GM12878 (cell line): ENCODE data around the gene MCF2L2. TPM values are rescaled to one million over a fixed set of nuclear protein-coding genes. Genes with fewer than 3 reads are reported as not detected.

Experiments
- ATAC-seq: fragments of 200-7000 bp; cut with Tn5 transposase; 3 replicates; pipeline ENCODE4 v1.9.1; 2020; ENCODE audit warnings: mild to moderate bottlenecking, moderate library complexity
- BruUV-seq: library from RNA; stranded (reverse); fragments of 400-500 nt; replicated peaks from 2 replicates; lab custom pipeline; 2021; lab: Mats Ljungman, UMichigan
- CTCF ChIA-PET: fragments of 300-600 bp; sonication (Branson Sonifier 250); formaldehyde crosslinking; extraction: SDS; loops from one replicate; lab custom pipeline; 2021; ENCODE audit warnings: inconsistent platforms; lab: Yijun Ruan, JAX
- POLR2A ChIA-PET: fragments of 350-600 bp; formaldehyde crosslinking; extraction: SDS; loops from one replicate; lab custom pipeline; 2021; ENCODE audit warnings: inconsistent platforms; lab: Charles Lee
- RAD21 ChIA-PET: fragments of 300-600 bp; sonication (Branson Sonifier 250); formaldehyde crosslinking; loops from one replicate; lab custom pipeline; 2023; ENCODE audit warnings: antibody characterized with exemption; ENCODE audit not compliant: unreplicated experiment; lab: Charles Lee
- SMC1A ChIA-PET: fragments of 300-600 bp; sonication (Branson Sonifier 250); formaldehyde crosslinking; loops from one replicate; lab custom pipeline; 2023; ENCODE audit not compliant: unreplicated experiment, uncharacterized antibody; lab: Charles Lee
- DNase-seq: peaks from one replicate; pipeline ENCODE4 v3.0.0-alpha.2; 2011; ENCODE audit warnings: low read depth, low spot score
- FAIRE-seq: peaks from 3 replicates; lab custom pipeline; 2011; peaks lifted over from hg19 to GRCh38; lab: Jason Lieb, UNC
- H2AFZ ChIP-seq: 2 replicates; pipeline ENCODE4 v1.6.0; 2011; ENCODE audit warnings: low read depth, low read length, control low read depth; ENCODE audit not compliant: control insufficient read depth
- H3K27ac ChIP-seq: 2 replicates; pipeline ENCODE4 v1.5.1; 2011; ENCODE audit warnings: control low read depth; ENCODE audit not compliant: control insufficient read depth, insufficient read depth
- H3K27me3 ChIP-seq, 2 experiments: replicated peaks in 1 of 2; 2 replicates each; pipeline versions ENCODE4 v1.6.0 to v1.6.1; 2011; ENCODE audit warnings: low read length in 1 of 2; ENCODE audit not compliant: control insufficient read depth in 2 of 2, insufficient read depth in 2 of 2
- H3K36me3 ChIP-seq, 2 experiments: 2 replicates each; pipeline ENCODE4 v1.5.1; 2011; ENCODE audit warnings: low read length in 1 of 2; ENCODE audit not compliant: control insufficient read depth in 2 of 2, insufficient read depth in 2 of 2
- H3K4me1 ChIP-seq: 2 replicates; pipeline ENCODE4 v1.6.1; 2011; ENCODE audit warnings: mild to moderate bottlenecking, low read length, moderate library complexity, mixed read lengths; ENCODE audit not compliant: control insufficient read depth, insufficient read depth
- H3K4me2 ChIP-seq: 2 replicates; pipeline ENCODE4 v1.6.0; 2011; ENCODE audit warnings: control low read depth; ENCODE audit not compliant: control insufficient read depth, insufficient read depth
- H3K4me3 ChIP-seq: fragments of 200-600 bp; sonication (generic); 2 replicates; pipeline ENCODE4 v1.5.1; 2016
- H3K79me2 ChIP-seq: 2 replicates; pipeline ENCODE4 v1.6.0; 2011; ENCODE audit warnings: low read length; ENCODE audit not compliant: control insufficient read depth, insufficient read depth
- H3K9ac ChIP-seq: 2 replicates; pipeline ENCODE4 v1.8.0; 2011; ENCODE audit warnings: low read length, control low read depth, mixed read lengths; ENCODE audit not compliant: control insufficient read depth, insufficient read depth
- H3K9me3 ChIP-seq: replicated peaks from 3 replicates; pipeline ENCODE4 v1.5.1; 2011; ENCODE audit warnings: mild to moderate bottlenecking, low read length; ENCODE audit not compliant: control insufficient read depth, insufficient read depth
- H4K20me1 ChIP-seq: 2 replicates; pipeline ENCODE4 v1.6.0; 2011; ENCODE audit not compliant: control insufficient read depth, insufficient read depth
- ESRRA ChIP-seq: IDR thresholded peaks from 2 replicates; pipeline ENCODE4 v1.6.1; 2012; ENCODE audit warnings: mild to moderate bottlenecking, low read length, improper control_type of control experiment
- HDAC6 ChIP-seq: fragments of 200-600 bp; sonication (generic); IDR thresholded peaks from one replicate; pipeline ENCODE4 v1.8.0; 2017; ENCODE audit warnings: antibody characterized with exemption; ENCODE audit not compliant: unreplicated experiment
- HDGF ChIP-seq: fragments of 450-650 bp; IDR thresholded peaks from 2 replicates; pipeline ENCODE4 v1.6.1; 2016; ENCODE audit warnings: antibody characterized with exemption
- PML ChIP-seq: IDR thresholded peaks from 2 replicates; pipeline ENCODE4 v1.6.1; 2012; ENCODE audit warnings: low read length, inconsistent platforms
- POU2F2 ChIP-seq: IDR thresholded peaks from 3 replicates; pipeline ENCODE4 v1.6.1; 2011; ENCODE audit warnings: low read depth, mild to moderate bottlenecking, low read length, borderline replicate concordance
- ZSCAN29 ChIP-seq: fragments of 450-650 bp; IDR thresholded peaks from 2 replicates; pipeline ENCODE4 v1.6.1; 2017; ENCODE audit warnings: mild to moderate bottlenecking, moderate library complexity
- WGBS: methylation state at CpG from one replicate; pipeline ENCODE4 v1.1.6; 2016; ENCODE audit warnings: low lambda C conversion rate; ENCODE audit not compliant: insufficient replicate concordance, insufficient coverage; ENCODE audit errors: missing lambda C conversion rate; 5-methylcytosine and 5-hydroxymethylcytosine counted together
- in situ Hi-C: fragments of 300-500 bp; cut with MboI; formaldehyde crosslinking; loops from 9 replicates; pipeline ENCODE4 v1.14.3; 2018; ENCODE audit warnings: mixed read lengths
- intact Hi-C: fragments of 100-400 bp; cut with micrococcal nuclease; formaldehyde crosslinking; loops from one replicate; pipeline ENCODE4 v1.14.2; 2022; ENCODE audit not compliant: unreplicated experiment
- polyA plus RNA-seq, 11 experiments: library from polyadenylated mRNA; depleted of rRNA in 4 of 11; unstranded in 6 of 11; stranded (reverse) in 5 of 11; fragments of >200 nt; fragmentation: Nextera tagmentation in 4 of 11; fragmentation: Illumina TruSeq in 1 of 11; extraction: Ambion mirVana in 4 of 11; extraction: Trizol in 1 of 11; gene quantifications; 1 replicate in 1 of 11; 2 replicates in 10 of 11; pipeline versions ENCODE4 v1.2.1 to v1.2.3, GENCODE V29; 2011 to 2016; ENCODE audit warnings: inconsistent platforms in 2 of 11, missing spikeins in 2 of 11, low read depth in 1 of 11
- total RNA-seq, 4 experiments: library from RNA; depleted of rRNA in 3 of 4; stranded (reverse); fragments of >200 nt in 3 of 4; fragmentation: Illumina TruSeq in 1 of 4; extraction: Trizol in 1 of 4; gene quantifications; 2 replicates each; pipeline versions ENCODE4 v1.2.1 to v1.2.3, GENCODE V29; 2013 to 2021
- TF ChIP-seq, protein P1 (sequence below): fragments of 450-650 bp; IDR thresholded peaks from 2 replicates; pipeline ENCODE4 v1.6.1; 2017; ENCODE audit warnings: mild to moderate bottlenecking, low read depth, inconsistent platforms; ENCODE audit not compliant: poor library complexity, severe bottlenecking
- TF ChIP-seq, protein P2 (sequence below), 3 experiments: IDR thresholded peaks in 2 of 3; conservative IDR thresholded peaks in 1 of 3; 2 replicates each; pipeline ENCODE4 v1.5.1; 2011; ENCODE audit warnings: low read depth in 3 of 3, low read length in 3 of 3, mild to moderate bottlenecking in 3 of 3, control low read depth in 2 of 3, moderate library complexity in 2 of 3, inconsistent platforms in 1 of 3, mixed read lengths in 1 of 3; ENCODE audit not compliant: control insufficient read depth in 2 of 3, insufficient read depth in 1 of 3; ENCODE audit errors: extremely low read depth in 1 of 3

MCF2L2 gene
- total and polyA plus RNA-seq, 10 of the 15 experiments (the other 5 are each of a cell fraction or from before 2014, with no cell fraction given), result 0.37 to 2.8 (median 1.4) TPM

DNA sequence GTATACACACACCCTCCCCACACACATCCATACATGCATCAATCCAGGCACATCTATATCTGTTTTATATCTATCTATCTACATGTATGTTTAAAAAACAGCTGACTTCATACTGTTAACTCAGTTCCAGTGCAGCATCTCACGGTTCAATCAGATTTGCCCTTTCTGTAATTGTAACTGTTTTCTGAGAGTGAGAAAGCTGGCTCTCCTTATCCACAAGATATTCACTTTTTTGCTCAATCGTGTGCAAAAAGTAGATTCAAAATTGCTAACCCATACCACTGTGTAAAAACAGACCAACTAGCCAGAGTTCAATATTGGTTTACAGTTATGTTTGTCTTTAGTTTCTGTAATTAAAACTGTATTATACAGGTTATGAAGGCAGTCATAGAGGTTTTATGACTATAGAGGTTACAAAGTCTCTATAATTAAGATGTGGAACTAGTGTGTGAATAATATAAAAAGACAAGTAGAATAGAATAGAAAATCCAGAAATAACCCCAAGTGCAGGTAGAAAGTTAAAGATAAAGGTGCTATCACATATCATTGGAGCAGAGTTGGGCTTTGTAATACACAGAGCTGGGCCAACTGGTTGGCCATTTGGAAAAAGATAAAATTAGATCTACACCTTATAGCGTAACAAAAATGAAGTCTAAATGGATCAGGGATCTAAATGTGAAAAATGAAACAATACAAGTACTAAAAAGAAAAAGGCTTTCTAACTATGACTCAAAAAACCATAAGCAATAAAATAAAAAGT is 20.1 kb upstream of the MCF2L2 start:
- H3K4me3 ChIP-seq, result no peak overlapping the region
- FAIRE-seq, result no peak
- ChIA-PET RAD21 (interaction anchor here (0.7 to 1.9 kb wide), 3 partner anchors 11 to 319 kb away, joined by 3 to 6 read pairs (median 3); no protein-coding TSS in a partner anchor), CTCF (interaction anchor here (0.9 to 1.6 kb wide), 6 partner anchors 10 to 436 kb away, joined by 3 to 6 read pairs (median 3); partner anchors contain the start of gene PARL), POLR2A (interaction anchor here (0.5 to 1.1 kb wide), 2 partner anchors 21 to 104 kb away, joined by 3 to 6 read pairs; partner anchors contain the start of gene MCF2L2)
- H3K9ac ChIP-seq, result no peak overlapping the region
- ATAC-seq, result no peak
- in situ Hi-C loops, result no loop called here
- peaks cover 0 to 5% of the 10 kb centered on the region in 2 experiments; a peak in 2 of 4 replicates for H3K27me3 ChIP-seq
- no peaks in the 10 kb centered on the region for H3K36me3 ChIP-seq
- peak overlapping the region; percentile 22; the same call in 1 of the 2 replicates for H3K4me2 ChIP-seq
- H3K4me1 ChIP-seq, result no peaks in the 10 kb centered on the region
- no peak overlapping the region for H2AFZ ChIP-seq
- no peak for TF ChIP-seq HDAC6
- TF ChIP-seq ESRRA, result no peak
- TF ChIP-seq, protein P1, sequence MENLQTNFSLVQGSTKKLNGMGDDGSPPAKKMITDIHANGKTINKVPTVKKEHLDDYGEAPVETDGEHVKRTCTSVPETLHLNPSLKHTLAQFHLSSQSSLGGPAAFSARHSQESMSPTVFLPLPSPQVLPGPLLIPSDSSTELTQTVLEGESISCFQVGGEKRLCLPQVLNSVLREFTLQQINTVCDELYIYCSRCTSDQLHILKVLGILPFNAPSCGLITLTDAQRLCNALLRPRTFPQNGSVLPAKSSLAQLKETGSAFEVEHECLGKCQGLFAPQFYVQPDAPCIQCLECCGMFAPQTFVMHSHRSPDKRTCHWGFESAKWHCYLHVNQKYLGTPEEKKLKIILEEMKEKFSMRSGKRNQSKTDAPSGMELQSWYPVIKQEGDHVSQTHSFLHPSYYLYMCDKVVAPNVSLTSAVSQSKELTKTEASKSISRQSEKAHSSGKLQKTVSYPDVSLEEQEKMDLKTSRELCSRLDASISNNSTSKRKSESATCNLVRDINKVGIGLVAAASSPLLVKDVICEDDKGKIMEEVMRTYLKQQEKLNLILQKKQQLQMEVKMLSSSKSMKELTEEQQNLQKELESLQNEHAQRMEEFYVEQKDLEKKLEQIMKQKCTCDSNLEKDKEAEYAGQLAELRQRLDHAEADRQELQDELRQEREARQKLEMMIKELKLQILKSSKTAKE, result no peak
- no peak for TF ChIP-seq POU2F2
- no peak for TF ChIP-seq PML
- no peak for TF ChIP-seq HDGF
- no peak for TF ChIP-seq ZSCAN29
- TF ChIP-seq, protein P2, sequence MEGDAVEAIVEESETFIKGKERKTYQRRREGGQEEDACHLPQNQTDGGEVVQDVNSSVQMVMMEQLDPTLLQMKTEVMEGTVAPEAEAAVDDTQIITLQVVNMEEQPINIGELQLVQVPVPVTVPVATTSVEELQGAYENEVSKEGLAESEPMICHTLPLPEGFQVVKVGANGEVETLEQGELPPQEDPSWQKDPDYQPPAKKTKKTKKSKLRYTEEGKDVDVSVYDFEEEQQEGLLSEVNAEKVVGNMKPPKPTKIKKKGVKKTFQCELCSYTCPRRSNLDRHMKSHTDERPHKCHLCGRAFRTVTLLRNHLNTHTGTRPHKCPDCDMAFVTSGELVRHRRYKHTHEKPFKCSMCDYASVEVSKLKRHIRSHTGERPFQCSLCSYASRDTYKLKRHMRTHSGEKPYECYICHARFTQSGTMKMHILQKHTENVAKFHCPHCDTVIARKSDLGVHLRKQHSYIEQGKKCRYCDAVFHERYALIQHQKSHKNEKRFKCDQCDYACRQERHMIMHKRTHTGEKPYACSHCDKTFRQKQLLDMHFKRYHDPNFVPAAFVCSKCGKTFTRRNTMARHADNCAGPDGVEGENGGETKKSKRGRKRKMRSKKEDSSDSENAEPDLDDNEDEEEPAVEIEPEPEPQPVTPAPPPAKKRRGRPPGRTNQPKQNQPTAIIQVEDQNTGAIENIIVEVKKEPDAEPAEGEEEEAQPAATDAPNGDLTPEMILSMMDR (IDR thresholded peaks at IDR 0.05 in 2 of 3, conservative IDR thresholded peaks at IDR 0.05 in 1 of 3; ENCODE audit: control insufficient read depth in 2 of 3, extremely low read depth in 1 of 3, insufficient read depth in 1 of 3, low read depth in 3 of 3, low read length in 3 of 3), result no peak
- TF ChIP-seq, all 136 proteins: peak for 0
- no peak for DNase-seq
- intact Hi-C loops, result no loop called here
- H3K9me3 ChIP-seq, result peaks cover 5% of the 10 kb centered on the region; the same call in 2 of the 3 replicates
- no peaks in the 10 kb centered on the region for H3K79me2 ChIP-seq
- no TSS peak for BruUV-seq
- no peaks in the 10 kb centered on the region for H4K20me1 ChIP-seq
- 52% methylated on average over 3 of the region's 3 CpGs for WGBS
- H3K27ac ChIP-seq, result no peak overlapping the region
- SMC1A ChIA-PET, result interaction anchor here (0.6 to 1.8 kb wide), 5 partner anchors 16 to 222 kb away, joined by 3 to 5 read pairs (median 3); no protein-coding TSS in a partner anchor
